ENCODE measurements around the gene MON1B. TPM values are rescaled to one million over a fixed set of nuclear protein-coding genes. Genes with fewer than 3 reads are reported as not detected.

Gene MON1B
- total and polyA plus RNA-seq, 2 of the 13 experiments (the other 11 are each of a cell fraction or from before 2014, with no cell fraction given): 13.4 to 15.6 TPM

- FAIRE-seq: no peak
- in situ Hi-C loops (cut with HindIII; ENCODE audit: extremely low pct_ligation_motif_present, low pct_unique_long_range_greater_than_20kb): no loop called here
- CTCF ChIA-PET (ENCODE audit: low intra/inter-chr PET ratio, low total read pairs): no interaction called here
These were observed 15.5 kb downstream of the MON1B start for GRCh38 chr16:77206533-77206932.

More at GRCh38 chr16:77206533-77206932, 15.5 kb downstream of the MON1B start:
- Histone ChIP-seq H3K9ac (ENCODE audit: insufficient read depth, low read depth, low read length) (no peak overlapping the region), H3K9me3 (ENCODE audit: low read length) (no peaks in the 10 kb centered on the region), H4K20me1 (ENCODE audit: insufficient read depth, low read length) (no peaks in the 10 kb centered on the region), H3K4me3 (replicated peaks in 1 of 3; ENCODE audit: insufficient read depth in 1 of 3, low read depth in 2 of 3, low read length in 3 of 3) (no peak overlapping the region), H3K27me3 (ENCODE audit: control insufficient read depth in 1 of 2, insufficient read depth in 2 of 2, low read length in 2 of 2) (peaks cover 0 to 8% of the 10 kb centered on the region in 2 experiments; a peak in 2 of 5 replicates), H3K36me3 (replicated peaks in 1 of 2; ENCODE audit: control insufficient read depth in 1 of 2, insufficient read depth in 2 of 2, low read length in 2 of 2) (no peaks in the 10 kb centered on the region), H3K4me2 (ENCODE audit: low read depth, low read length) (no peak overlapping the region), H2AFZ (ENCODE audit: low read length) (no peak overlapping the region), H3K4me1 (ENCODE audit: insufficient read depth, low read length) (peaks cover 1% of the 10 kb centered on the region), H3K79me2 (ENCODE audit: insufficient read depth, low read length) (no peaks in the 10 kb centered on the region), H3K27ac (ENCODE audit: extremely low read length, insufficient read depth, low read length) (no peak overlapping the region)
- TF ChIP-seq RNF2 (conservative IDR thresholded peaks at IDR 0.05; ENCODE audit: low read depth) (no peak), CBX1 (IDR thresholded peaks at IDR 0.05; ENCODE audit: low read depth) (no peak), RNF219 (CRISPR knock-in tag; IDR thresholded peaks at IDR 0.05) (no peak), ZNF780A (CRISPR knock-in tag; IDR thresholded peaks at IDR 0.05) (no peak), XBP1 (CRISPR knock-in tag; IDR thresholded peaks at IDR 0.05) (no peak), DBP (CRISPR knock-in tag; IDR thresholded peaks at IDR 0.05; ENCODE audit: not compliant biosample characterization) (no peak), ZNF777 (CRISPR knock-in tag; IDR thresholded peaks at IDR 0.05) (no peak), MAX (IDR thresholded peaks at IDR 0.05) (no peak), RAD51 (IDR thresholded peaks at IDR 0.05; ENCODE audit: borderline replicate concordance) (no peak), ZMYM3 (CRISPR knock-in tag; IDR thresholded peaks at IDR 0.05) (no peak)
- POLR2A ChIA-PET: no interaction called here
- WGBS (ENCODE audit: low lambda C conversion rate): 61% methylated on average over 2 of the region's 2 CpGs
- DNase-seq (ENCODE audit: low spot score): no peak
- BruUV-seq (replicated peaks): no TSS peak
- no peak for ATAC-seq
- intact Hi-C loops (cut with micrococcal nuclease; ENCODE audit: unreplicated experiment): no loop called here
